GM19468 (cell line): Measurements from ENCODE around the gene TRIM63.

Source experiments
- ATAC-seq: cut with Tn5 transposase; IDR thresholded peaks from one replicate; pipeline ENCODE4 v1.9.1; 2021; ENCODE audit warnings: mild to moderate bottlenecking, moderate library complexity, moderate number of reproducible peaks; ENCODE audit not compliant: unreplicated experiment; ENCODE audit errors: extremely low read depth

Gene TRIM63

GRCh38 chr1:26090893-26091292, 23.5 kb upstream of the TRIM63 start:
- no peak for ATAC-seq

- no peak for ATAC-seq
Measured at GRCh38 chr1:26089125-26089524, 21.7 kb upstream of the TRIM63 start.

GRCh38 chr1:26084844-26085243, 17.4 kb upstream of the TRIM63 start:
- ATAC-seq, result no peak

GRCh38 chr1:26084091-26084561, 16.7 kb upstream of the TRIM63 start:
- ATAC-seq, result no peak

- no peak for ATAC-seq
Measured at GRCh38 chr1:26083208-26083607, 15.8 kb upstream of the TRIM63 start.

GRCh38 chr1:26082020-26082350, 14.6 kb upstream of the TRIM63 start:
- no peak for ATAC-seq

- ATAC-seq, result no peak
Measured at GRCh38 chr1:26081267-26082019, 14.0 kb upstream of the TRIM63 start.

GRCh38 chr1:26079960-26080814, 12.8 kb upstream of the TRIM63 start:
- no peak for ATAC-seq

GRCh38 chr1:26079178-26079563, 11.7 kb upstream of the TRIM63 start:
- ATAC-seq, result no peak

GRCh38 chr1:26078286-26079177, 11.1 kb upstream of the TRIM63 start:
- no peak for ATAC-seq

- no peak for ATAC-seq
Measured at GRCh38 chr1:26077524-26077923, 10.1 kb upstream of the TRIM63 start.

- ATAC-seq, result no peak
Measured at GRCh38 chr1:26075421-26076144, 8.2 kb upstream of the TRIM63 start.

GRCh38 chr1:26072305-26072704, 4.9 kb upstream of the TRIM63 start:
- ATAC-seq, result no peak

GRCh38 chr1:26070963-26071342, 3.5 kb upstream of the TRIM63 start:
- no peak for ATAC-seq

- no peak for ATAC-seq
Measured at GRCh38 chr1:26070296-26070962, 3.0 kb upstream of the TRIM63 start.

- ATAC-seq, result no peak
Measured at GRCh38 chr1:26069941-26070295, 2.5 kb upstream of the TRIM63 start.

GRCh38 chr1:26066857-26067256, 573 bp downstream of the TRIM63 start:
- no peak for ATAC-seq

GRCh38 chr1:26066160-26066559, 1.3 kb downstream of the TRIM63 start:
- no peak for ATAC-seq

- ATAC-seq, result no peak
Measured at GRCh38 chr1:26064553-26064952, 2.9 kb downstream of the TRIM63 start.
